ENCODE measurements around the gene ZNF660. TPM values are rescaled to one million over a fixed set of nuclear protein-coding genes. Genes with fewer than 3 reads are reported as not detected.

The ZNF660 gene
- polyA plus RNA-seq, 1 of the 3 experiments (the other 2 are of a cell fraction), result 1.0 TPM

- Histone ChIP-seq H3F3A (replicated peaks; ENCODE audit: insufficient read depth) (no peaks in the 10 kb centered on the region), H3K9me2 (no peaks in the 10 kb centered on the region), H3K9me3 (no peaks in the 10 kb centered on the region), H2AFZ (ENCODE audit: low read depth) (peak within 1 kb of the TSS; percentile 100), H3K27me3 (ENCODE audit: insufficient read depth) (no peaks in the 10 kb centered on the region; the same call in 1 of the 2 replicates), H3K27ac (ENCODE audit: low read depth in 2 of 2, low read length in 1 of 2) (peak within 1 kb of the TSS; percentile 24 to 86; a peak in 3 of 4 replicates), H3K9ac (peak within 1 kb of the TSS; percentile 66), H3K79me2 (ENCODE audit: insufficient read depth) (peaks cover 5% of the 10 kb centered on the region; the same call in 1 of the 2 replicates), H3K36me3 (replicated peaks in 1 of 2; ENCODE audit: control insufficient read depth in 1 of 2, insufficient read depth in 2 of 2, low read length in 1 of 2) (peaks cover 13 to 22% of the 10 kb centered on the region in 2 experiments), H3K4me1 (ENCODE audit: control insufficient read depth in 1 of 2, insufficient read depth in 2 of 2, low read depth in 1 of 2, low read length in 1 of 2) (peaks cover 0 to 21% of the 10 kb centered on the region in 2 experiments; a peak in 2 of 4 replicates), H3K4me3 (ENCODE audit: low read depth in 2 of 2, low read length in 1 of 2) (peak within 1 kb of the TSS; percentile 71 to 95), H3K4me2 (peak within 1 kb of the TSS; percentile 73), H4K20me1 (ENCODE audit: insufficient read depth) (no peaks in the 10 kb centered on the region)
- DNase-seq, result peak; percentile 98
- TF ChIP-seq GABPA (IDR thresholded peaks at IDR 0.05; ENCODE audit: low read depth) (peak; percentile 89), TAF1 (IDR thresholded peaks at IDR 0.05; ENCODE audit: borderline replicate concordance, low read depth, low read length) (peak; percentile 78; the same call in 1 of the 2 replicates), FOXJ3 (CRISPR knock-in tag; IDR thresholded peaks at IDR 0.05) (no peak), CHD2 (IDR thresholded peaks at IDR 0.05; ENCODE audit: low read length, partially characterized antibody) (peak; percentile 98), ZBTB33 (IDR thresholded peaks at IDR 0.05; ENCODE audit: borderline replicate concordance, low read depth) (peak; percentile 58; the same call in 1 of the 2 replicates), YY1 (IDR thresholded peaks at IDR 0.05; ENCODE audit: low read depth) (peak; percentile 88), MAX (IDR thresholded peaks at IDR 0.05; ENCODE audit: low read depth) (peak; percentile 83), MXI1 (IDR thresholded peaks at IDR 0.05; ENCODE audit: low read depth, low read length) (peak; percentile 66; the same call in 1 of the 2 replicates), JUND (IDR thresholded peaks at IDR 0.05) (no peak), POLR2AphosphoS5 (IDR thresholded peaks at IDR 0.05; ENCODE audit: low read depth, low read length) (peak; percentile 83), RXRA (IDR thresholded peaks at IDR 0.05; ENCODE audit: borderline replicate concordance, low read depth) (no peak), ELF1 (IDR thresholded peaks at IDR 0.05) (peak; percentile 95)
- ChIA-PET CTCF (interaction anchor here (1.8 kb wide), 1 partner anchor 22 kb away, joined by 8 read pairs; no protein-coding TSS in a partner anchor), POLR2A (interaction anchor here (0.6 to 2.3 kb wide), 12 partner anchors 9 to 1160 kb away, joined by 3 to 13 read pairs (median 3); partner anchors contain the start of genes TCAIM, ZNF197, ZNF502 and ZNF660)
- WGBS (ENCODE audit: low lambda C conversion rate), result 20% methylated on average over 22 of the region's 68 CpGs
Observed at GRCh38 chr3:44554626-44555592, 29.9 kb upstream of the ZNF660 start, which contains the start of gene ZKSCAN7. ZKSCAN7 (plus strand) TSS chr3:44555193; CDS start chr3:44557048, 1,855 bp downstream.

GRCh38 chr3:44555723-44556122 is 29.0 kb upstream of the ZNF660 start:
- peak overlapping the region; percentile 100 for H2AFZ ChIP-seq (ENCODE audit: low read depth)
- H3K4me3 ChIP-seq (ENCODE audit: low read depth in 2 of 2, low read length in 1 of 2), result peak overlapping the region; percentile 71 to 95
- H3K9me3 ChIP-seq, result no peaks in the 10 kb centered on the region
- WGBS (ENCODE audit: low lambda C conversion rate), result 14% methylated on average over 5 of the region's 5 CpGs
- peaks cover 20 to 26% of the 10 kb centered on the region in 2 experiments for H3K36me3 ChIP-seq (replicated peaks in 1 of 2; ENCODE audit: control insufficient read depth in 1 of 2, insufficient read depth in 2 of 2, low read length in 1 of 2)
- peak overlapping the region; percentile 66 for H3K9ac ChIP-seq
- H3K27me3 ChIP-seq (ENCODE audit: insufficient read depth), result no peaks in the 10 kb centered on the region; the same call in 1 of the 2 replicates
- H3K79me2 ChIP-seq (ENCODE audit: insufficient read depth), result peaks cover 5% of the 10 kb centered on the region; the same call in 1 of the 2 replicates
- H3K4me1 ChIP-seq (ENCODE audit: control insufficient read depth in 1 of 2, insufficient read depth in 2 of 2, low read depth in 1 of 2, low read length in 1 of 2), result peaks cover 0 to 21% of the 10 kb centered on the region in 2 experiments; a peak in 2 of 4 replicates
- no peaks in the 10 kb centered on the region for H3K9me2 ChIP-seq
- H4K20me1 ChIP-seq (ENCODE audit: insufficient read depth), result no peaks in the 10 kb centered on the region
- H3K4me2 ChIP-seq, result peak overlapping the region; percentile 73
- TF ChIP-seq MXI1 (IDR thresholded peaks at IDR 0.05; ENCODE audit: low read depth, low read length), result peak; percentile 50; the same call in 1 of the 2 replicates
- TF ChIP-seq ZBTB33 (IDR thresholded peaks at IDR 0.05; ENCODE audit: borderline replicate concordance, low read depth), result 0 out of 2 replicates have a peak, but pooled peaks have one; percentile 0
- 0 out of 2 replicates have a peak, but pooled peaks have one; percentile 2 for TF ChIP-seq MAX (IDR thresholded peaks at IDR 0.05; ENCODE audit: low read depth)
- no peak for TF ChIP-seq NFIC (IDR thresholded peaks at IDR 0.05; ENCODE audit: borderline replicate concordance)
- H3F3A ChIP-seq (replicated peaks; ENCODE audit: insufficient read depth), result no peaks in the 10 kb centered on the region
- CTCF ChIA-PET, result no interaction called here
- DNase-seq, result peak; percentile 51
- POLR2A ChIA-PET, result interaction anchor here (0.6 to 2.3 kb wide), 4 partner anchors 9 to 77 kb away, joined by 3 to 13 read pairs (median 4); partner anchors contain the start of genes ZNF197 and ZNF660
- peak overlapping the region in 1 of 2 experiments; percentile 86; a peak in 2 of 4 replicates for H3K27ac ChIP-seq (ENCODE audit: low read depth in 2 of 2, low read length in 1 of 2)
